Measurements from ENCODE around the gene ATP5MC2. TPM values are rescaled to one million over a fixed set of nuclear protein-coding genes. Genes with fewer than 3 reads are reported as not detected.
A peak's percentile ranks its signal among the peaks of the same experiment; 100 is the strongest.

ATP5MC2 gene
- polyA plus RNA-seq, 3 donors = 498 to 587 (median 522) TPM

GRCh38 chr12:53695152-53696145 lies 19.6 kb upstream of the ATP5MC2 start:
- Histone ChIP-seq H3K9me3 (replicated peaks in 1 of 2; ENCODE audit: control insufficient read depth in 1 of 2, insufficient read depth in 1 of 2, low read length in 2 of 2) (peaks cover 0 to 33% of the 10 kb centered on the region in 2 donors), H3K27me3 (ENCODE audit: control insufficient read depth in 2 of 2, insufficient read depth in 2 of 2, low read length in 2 of 2) (peaks cover 85 to 89% of the 10 kb centered on the region in 2 donors), H3K79me2 (ENCODE audit: insufficient read depth, low read length) (no peaks in the 10 kb centered on the region), H3K4me2 (replicated peaks; ENCODE audit: extremely low read depth, low read length, poor library complexity, severe bottlenecking) (peak overlapping the region; percentile 63), H2AFZ (ENCODE audit: insufficient read depth, low read depth, low read length, poor library complexity, severe bottlenecking) (peak overlapping the region; percentile 21), H3K4me1 (ENCODE audit: control insufficient read depth in 1 of 2, insufficient read depth in 2 of 2, low read length in 2 of 2) (peaks cover 23 to 27% of the 10 kb centered on the region in 2 donors), H3K36me3 (replicated peaks in 1 of 2; ENCODE audit: control insufficient read depth in 1 of 2, insufficient read depth in 2 of 2, low read length in 2 of 2) (no peaks in the 10 kb centered on the region), H3K27ac (ENCODE audit: low read depth in 1 of 2, low read length in 2 of 2) (no peak overlapping the region), H3K9ac (ENCODE audit: insufficient read depth, low read length, poor library complexity, severe bottlenecking) (no peak overlapping the region), H4K20me1 (ENCODE audit: insufficient read depth, low read length) (no peaks in the 10 kb centered on the region), H3K4me3 (replicated peaks in 1 of 3; ENCODE audit: low read depth in 2 of 3, low read length in 3 of 3) (peak overlapping the region in 1 of 3 experiments; percentile 53)
- intact Hi-C loops (cut with micrococcal nuclease) = loop anchor here in 1 of 2 donors (10.0 kb wide), 1 partner anchor 289 kb away; the partner anchor contains the start of gene HOXC10
- DNase-seq = peak in 2 of 3 donors; percentile 29 to 44
- Mint-ChIP-seq H3K27ac (no peak overlapping the region), H3K9me3 (peaks cover 0 to 43% (median 29%) of the 10 kb centered on the region in 7 donors), H3K4me3 (peak overlapping the region; percentile 77 to 93), H3K36me3 (peaks cover 3 to 21% of the 10 kb centered on the region in 2 donors), H3K27me3 (ENCODE audit: low read depth in 3 of 3) (peaks cover 87 to 93% (median 89%) of the 10 kb centered on the region in 3 donors), H3K4me1 (peaks cover 34% of the 10 kb centered on the region)
- under 1% methylated on average over 53 of the region's 57 CpGs for WGBS (ENCODE audit: insufficient coverage)
- peak; percentile 20 for TF ChIP-seq CTCF (IDR thresholded peaks at IDR 0.05)

- Mint-ChIP-seq H3K4me3 (peak overlapping the region; percentile 77 to 92), H3K36me3 (peaks cover 3 to 21% of the 10 kb centered on the region in 2 donors), H3K27ac (no peak overlapping the region), H3K27me3 (ENCODE audit: low read depth in 3 of 3) (peaks cover 85 to 91% (median 87%) of the 10 kb centered on the region in 3 donors), H3K4me1 (peaks cover 34% of the 10 kb centered on the region), H3K9me3 (peaks cover 0 to 43% (median 29%) of the 10 kb centered on the region in 7 donors)
- Histone ChIP-seq H3K9me3 (replicated peaks in 1 of 2; ENCODE audit: control insufficient read depth in 1 of 2, insufficient read depth in 1 of 2, low read length in 2 of 2) (peaks cover 0 to 32% of the 10 kb centered on the region in 2 donors), H3K79me2 (ENCODE audit: insufficient read depth, low read length) (no peaks in the 10 kb centered on the region), H3K27me3 (ENCODE audit: control insufficient read depth in 2 of 2, insufficient read depth in 2 of 2, low read length in 2 of 2) (peaks cover 78 to 87% of the 10 kb centered on the region in 2 donors), H3K36me3 (replicated peaks in 1 of 2; ENCODE audit: control insufficient read depth in 1 of 2, insufficient read depth in 2 of 2, low read length in 2 of 2) (no peaks in the 10 kb centered on the region), H4K20me1 (ENCODE audit: insufficient read depth, low read length) (no peaks in the 10 kb centered on the region), H2AFZ (ENCODE audit: insufficient read depth, low read depth, low read length, poor library complexity, severe bottlenecking) (peak overlapping the region; percentile 21), H3K27ac (ENCODE audit: low read depth in 1 of 2, low read length in 2 of 2) (no peak overlapping the region), H3K4me1 (ENCODE audit: control insufficient read depth in 1 of 2, insufficient read depth in 2 of 2, low read length in 2 of 2) (peaks cover 23 to 27% of the 10 kb centered on the region in 2 donors), H3K4me2 (replicated peaks; ENCODE audit: extremely low read depth, low read length, poor library complexity, severe bottlenecking) (peak overlapping the region; percentile 63), H3K4me3 (replicated peaks in 1 of 3; ENCODE audit: low read depth in 2 of 3, low read length in 3 of 3) (peak overlapping the region in 1 of 3 experiments; percentile 53), H3K9ac (ENCODE audit: insufficient read depth, low read length, poor library complexity, severe bottlenecking) (no peak overlapping the region)
- 10% methylated on average over 8 of the region's 16 CpGs for WGBS (ENCODE audit: insufficient coverage)
- intact Hi-C loops (cut with micrococcal nuclease) = loop anchor here in 1 of 2 donors (10.0 kb wide), 1 partner anchor 290 kb away; the partner anchor contains the start of gene HOXC10
- no peak for DNase-seq
- TF ChIP-seq CTCF (IDR thresholded peaks at IDR 0.05) = no peak
Observed at GRCh38 chr12:53694756-53695151, 18.9 kb upstream of the ATP5MC2 start.

Measured in CD14-positive monocyte (primary cell).